Hematopoietic multipotent progenitor cell treated with erythropoietin and hydrocortisone succinate and interleukin-3 and kit ligand, for 8 days (in vitro differentiated cells): ENCODE data around the gene MAGEA12.
"Not testable (repeated sequence)": the region's sequence is repeated elsewhere in the genome, so short reads cannot be mapped to it uniquely, and the experiment has no call there.

Experiments
- DNase-seq: peaks from one replicate; pipeline ENCODE4 v3.0.0-alpha.2; 2015

MAGEA12 gene

DNA sequence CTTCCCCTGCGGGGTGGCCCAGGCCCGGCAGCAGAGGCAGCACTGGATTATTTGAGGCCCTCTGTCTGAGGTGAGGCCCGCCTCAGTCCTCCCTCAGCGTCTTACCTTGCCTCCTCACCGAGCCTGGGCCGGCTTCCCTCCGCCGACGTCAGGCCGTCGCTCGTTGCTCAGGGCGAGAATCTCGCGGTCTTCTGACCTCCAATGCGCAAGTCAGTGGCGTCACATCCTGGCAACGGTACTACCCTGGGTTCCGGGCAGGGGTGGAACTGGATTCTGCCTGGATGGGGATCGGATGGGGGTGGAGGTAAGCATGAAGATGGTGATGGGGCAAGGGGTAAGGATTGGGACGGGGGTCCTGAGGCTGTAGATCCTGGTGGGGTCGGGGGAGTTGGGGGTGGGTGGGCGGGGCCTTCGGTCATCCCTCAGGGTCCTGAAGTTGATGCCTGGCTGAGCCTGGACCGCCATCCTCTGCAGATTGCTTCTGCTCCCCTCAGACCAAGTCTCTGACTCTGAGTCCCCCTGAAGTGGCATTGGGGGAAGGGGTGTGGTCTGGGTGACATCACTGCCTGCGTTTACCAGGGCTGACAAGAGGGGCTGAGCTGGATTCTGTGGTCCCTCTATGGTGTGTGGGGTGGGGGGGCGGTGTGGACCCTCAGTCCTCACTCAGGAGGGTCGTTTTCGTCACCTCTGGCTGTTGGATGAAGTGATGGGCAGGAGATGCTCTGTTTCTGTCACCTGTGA lies 36.2 kb downstream of the MAGEA12 start, which contains the start of gene MAGEA6:
Gene MAGEA6 (minus strand): TSS at position 141 of the 741 bp plus-strand sequence. CDS start 2,039 bp downstream, outside the sequence.
- DNase-seq = not testable (repeated sequence)

DNA sequence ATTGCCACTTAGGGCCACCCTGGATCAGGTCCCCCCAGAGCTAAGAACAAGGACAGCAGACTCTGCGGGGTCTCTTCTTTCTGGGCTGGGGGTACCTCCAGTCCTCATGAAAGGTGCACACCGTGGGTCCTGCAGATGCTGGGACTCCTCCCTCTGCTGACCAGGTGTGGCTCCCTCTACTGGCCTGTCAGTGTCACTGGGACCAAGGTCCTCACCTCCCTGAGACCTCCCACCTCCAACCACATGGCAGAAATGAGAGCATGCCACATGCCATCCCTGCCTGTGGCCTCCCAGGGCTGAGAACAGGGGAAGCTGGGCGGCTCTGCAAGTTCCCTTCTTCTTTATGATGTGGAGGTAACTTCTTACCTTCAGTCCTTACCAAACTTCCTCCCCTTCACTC lies 53.5 kb downstream of the MAGEA12 start:
- not testable (repeated sequence) for DNase-seq
